Calu3 (cell line): ENCODE data around the gene LSR. TPM values are rescaled to one million over a fixed set of nuclear protein-coding genes. Genes with fewer than 3 reads are reported as not detected.
"Not testable (repeated sequence)": the region's sequence is repeated elsewhere in the genome, so short reads cannot be mapped to it uniquely, and the experiment has no call there.

Experiments used
- BruUV-seq: library from RNA; stranded (reverse); fragments of 400-500 nt; replicated peaks from 2 replicates; lab custom pipeline; 2021; lab: Mats Ljungman, UMichigan
- CTCF ChIA-PET: fragments of 300-600 bp; sonication (Branson Sonifier 250); formaldehyde crosslinking; loops from one replicate; lab custom pipeline; 2022; ENCODE audit warnings: antibody characterized with exemption; lab: Charles Lee
- DNase-seq: peaks from one replicate; pipeline ENCODE4 v3.0.0; 2022
- H3K27ac Mint-ChIP-seq: one replicate; pipeline ENCODE4 v1.8.0; 2022; ENCODE audit warnings: mixed read lengths; ENCODE audit not compliant: unreplicated experiment
- H3K27me3 Mint-ChIP-seq: one replicate; pipeline ENCODE4 v1.8.0; 2022; ENCODE audit warnings: mixed read lengths; ENCODE audit not compliant: unreplicated experiment
- H3K36me3 Mint-ChIP-seq: one replicate; pipeline ENCODE4 v1.8.0; 2022; ENCODE audit warnings: mild to moderate bottlenecking, moderate library complexity, mixed read lengths; ENCODE audit not compliant: insufficient read depth, unreplicated experiment
- H3K4me1 Mint-ChIP-seq: one replicate; pipeline ENCODE4 v1.8.0; 2022; ENCODE audit warnings: mild to moderate bottlenecking, low read depth, mixed read lengths; ENCODE audit not compliant: unreplicated experiment
- H3K4me3 Mint-ChIP-seq: one replicate; pipeline ENCODE4 v1.8.0; 2022; ENCODE audit warnings: mild to moderate bottlenecking, low read depth, moderate library complexity, mixed read lengths; ENCODE audit not compliant: unreplicated experiment
- H3K9me3 Mint-ChIP-seq: one replicate; pipeline ENCODE4 v1.8.0; 2022; ENCODE audit warnings: low read depth, mixed read lengths; ENCODE audit not compliant: unreplicated experiment
- CTCF ChIP-seq: fragments of 200-600 bp; IDR thresholded peaks from one replicate; pipeline ENCODE4 v1.8.0; 2022; ENCODE audit warnings: antibody characterized with exemption; ENCODE audit not compliant: unreplicated experiment
- intact Hi-C: fragments of 100-400 bp; cut with micrococcal nuclease; formaldehyde crosslinking; loops from one replicate; pipeline ENCODE4 v1.10.0; 2022; ENCODE audit not compliant: unreplicated experiment
- total RNA-seq: library from RNA; stranded (reverse); gene quantifications from 2 replicates; pipeline ENCODE4 v1.2.3, GENCODE V29; 2022

The LSR gene
- total RNA-seq, 1 experiment from 2014 or later: 494 TPM

DNA sequence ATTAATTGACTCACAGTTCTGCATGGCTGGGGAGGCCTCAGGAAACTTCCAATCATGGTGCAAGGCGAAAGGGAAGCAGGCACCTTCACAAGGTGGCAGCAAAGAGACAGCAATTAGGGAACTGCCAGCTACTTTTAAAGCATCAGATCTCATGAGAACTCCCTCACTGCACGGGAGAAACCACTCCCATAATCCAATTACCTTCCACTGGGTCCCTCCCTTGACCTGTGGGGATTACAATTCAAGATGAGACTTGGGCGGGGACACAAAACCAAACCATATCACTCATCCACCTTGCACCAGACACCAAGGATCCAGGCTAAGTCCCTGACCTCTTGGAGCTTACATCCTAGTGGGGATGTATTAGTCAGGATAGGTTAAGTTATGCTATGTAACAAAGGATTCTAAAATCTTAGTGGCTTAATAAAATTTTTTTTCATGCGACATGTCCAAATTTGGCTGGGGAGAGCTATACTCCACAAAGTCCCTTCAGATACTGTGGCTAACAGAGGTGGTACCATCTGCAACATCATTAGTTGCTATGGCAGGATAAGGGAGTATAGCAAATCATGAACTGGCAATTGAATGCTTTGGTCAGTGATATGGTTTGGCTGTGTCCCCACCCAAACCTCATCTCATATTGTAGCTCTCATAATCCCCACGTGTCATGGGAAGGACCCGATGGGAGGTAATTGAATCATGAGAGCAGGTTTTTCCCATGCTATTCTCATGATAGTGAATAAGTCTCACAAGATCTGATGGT, 12.0 kb upstream of the LSR start:
- CTCF ChIA-PET: interaction anchor here (0.6 to 0.8 kb wide), 3 partner anchors 11 to 82 kb away, joined by 3 to 7 read pairs (median 4); partner anchors contain the start of gene FXYD5
- Mint-ChIP-seq H3K4me3 (no peak overlapping the region), H3K27me3 (no peaks in the 10 kb centered on the region), H3K27ac (no peak overlapping the region), H3K9me3 (peaks cover 6% of the 10 kb centered on the region), H3K36me3 (no peaks in the 10 kb centered on the region), H3K4me1 (no peaks in the 10 kb centered on the region)
- no peak for TF ChIP-seq CTCF
- intact Hi-C loops: no loop called here
- DNase-seq: no peak
- BruUV-seq: no TSS peak

DNA sequence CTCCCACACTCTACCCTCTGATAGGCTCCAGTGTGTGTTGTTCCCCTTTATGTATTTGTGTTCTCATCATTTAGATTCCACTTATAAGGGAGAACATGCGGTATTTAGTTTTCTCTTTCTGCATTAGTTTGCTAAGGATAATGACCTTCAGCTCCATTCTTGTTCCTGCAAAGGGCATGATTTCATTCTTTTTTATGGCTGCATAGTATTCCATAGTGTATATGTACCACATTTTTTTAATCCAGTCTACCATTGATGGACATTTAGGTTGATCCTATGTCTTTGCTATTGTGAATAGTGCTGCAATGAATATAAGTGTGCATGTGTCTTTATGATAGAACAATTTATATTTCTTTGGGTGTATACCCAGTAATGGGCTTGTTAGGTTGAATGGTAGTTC, 9.2 kb upstream of the LSR start:
- H3K4me1 Mint-ChIP-seq, BruUV-seq, H3K27me3 Mint-ChIP-seq, H3K4me3 Mint-ChIP-seq, H3K36me3 Mint-ChIP-seq, DNase-seq, H3K27ac Mint-ChIP-seq, intact Hi-C loops, CTCF ChIA-PET: not testable (repeated sequence)
- peaks cover 14% of the 10 kb centered on the region for H3K9me3 Mint-ChIP-seq

GRCh38 chr19:35240327-35240726, 8.5 kb upstream of the LSR start:
- no peak for TF ChIP-seq CTCF
- Mint-ChIP-seq H3K27me3 (no peaks in the 10 kb centered on the region), H3K27ac (no peak overlapping the region), H3K4me3 (no peak overlapping the region), H3K36me3 (no peaks in the 10 kb centered on the region), H3K9me3 (peaks cover 17% of the 10 kb centered on the region), H3K4me1 (no peaks in the 10 kb centered on the region)
- no TSS peak for BruUV-seq
- CTCF ChIA-PET: no interaction called here
- DNase-seq: no peak
- intact Hi-C loops: no loop called here

- DNase-seq: no peak
- no peaks in the 10 kb centered on the region for H3K4me1 Mint-ChIP-seq
- no TSS peak for BruUV-seq
- CTCF ChIA-PET: no interaction called here
- intact Hi-C loops: no loop called here
- peaks cover 17% of the 10 kb centered on the region for H3K9me3 Mint-ChIP-seq
- no peaks in the 10 kb centered on the region for H3K36me3 Mint-ChIP-seq
- H3K27me3 Mint-ChIP-seq: no peaks in the 10 kb centered on the region
- H3K27ac Mint-ChIP-seq: no peak overlapping the region
- no peak overlapping the region for H3K4me3 Mint-ChIP-seq
- TF ChIP-seq CTCF: no peak
Observed at GRCh38 chr19:35241417-35241816, 7.4 kb upstream of the LSR start.

DNA sequence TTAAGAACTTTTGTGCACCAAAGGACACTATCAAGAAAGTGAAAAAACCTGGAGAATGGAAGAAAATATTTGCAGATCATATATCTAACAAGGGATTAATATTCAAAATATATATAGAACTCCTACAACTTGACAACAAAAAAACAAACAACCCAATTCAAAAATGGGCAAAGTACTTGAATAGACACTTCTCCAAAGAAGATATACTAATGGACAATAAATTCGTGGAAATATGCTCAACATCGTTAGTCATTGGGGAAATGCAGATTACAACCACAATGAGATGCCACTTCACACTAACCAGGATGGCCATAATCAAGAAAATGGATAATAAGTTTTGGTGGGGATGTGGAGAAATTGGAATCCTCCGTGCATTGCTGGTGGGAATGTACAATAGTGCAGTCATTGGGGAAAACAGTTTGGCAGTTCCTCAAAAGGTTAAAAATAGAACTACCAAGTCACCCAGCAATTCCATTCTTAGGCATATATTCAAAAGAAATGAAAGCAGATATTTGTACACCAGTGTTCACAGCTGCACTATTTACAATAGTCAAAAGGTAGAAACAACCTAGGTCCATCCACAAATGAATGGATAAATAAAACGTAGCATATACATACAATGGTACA, 2.2 kb upstream of the LSR start:
- Mint-ChIP-seq H3K27me3 (no peaks in the 10 kb centered on the region), H3K9me3 (peaks cover 10% of the 10 kb centered on the region), H3K4me3 (peak overlapping the region; percentile 100), H3K36me3 (peaks cover 45% of the 10 kb centered on the region), H3K27ac (peak overlapping the region; percentile 96), H3K4me1 (peaks cover 33% of the 10 kb centered on the region)
- CTCF ChIA-PET: no interaction called here
- no peak for TF ChIP-seq CTCF
- BruUV-seq: no TSS peak
- intact Hi-C loops: loop anchor here (5.0 kb wide), 1 partner anchor 104 kb away; the partner anchor contains the start of gene FXYD7
- DNase-seq: no peak
